GM18499 (cell line): Measurements from ENCODE around the gene B3GNT3.
A peak's percentile ranks its signal among the peaks of the same experiment; 100 is the strongest.
"Not testable (repeated sequence)": the region's sequence is repeated elsewhere in the genome, so short reads cannot be mapped to it uniquely, and the experiment has no call there.

Experiments used
- ATAC-seq: cut with Tn5 transposase; IDR thresholded peaks from one replicate; pipeline ENCODE4 v1.9.1; 2021; ENCODE audit warnings: moderate number of reproducible peaks; ENCODE audit not compliant: insufficient read depth, unreplicated experiment

B3GNT3 gene

GRCh38 chr19:17766543-17767131 is 28.3 kb upstream of the B3GNT3 start:
- ATAC-seq: no peak

GRCh38 chr19:17767559-17767958 is 27.4 kb upstream of the B3GNT3 start:
- no peak for ATAC-seq

GRCh38 chr19:17770613-17771012 is 24.3 kb upstream of the B3GNT3 start:
- ATAC-seq: no peak

DNA sequence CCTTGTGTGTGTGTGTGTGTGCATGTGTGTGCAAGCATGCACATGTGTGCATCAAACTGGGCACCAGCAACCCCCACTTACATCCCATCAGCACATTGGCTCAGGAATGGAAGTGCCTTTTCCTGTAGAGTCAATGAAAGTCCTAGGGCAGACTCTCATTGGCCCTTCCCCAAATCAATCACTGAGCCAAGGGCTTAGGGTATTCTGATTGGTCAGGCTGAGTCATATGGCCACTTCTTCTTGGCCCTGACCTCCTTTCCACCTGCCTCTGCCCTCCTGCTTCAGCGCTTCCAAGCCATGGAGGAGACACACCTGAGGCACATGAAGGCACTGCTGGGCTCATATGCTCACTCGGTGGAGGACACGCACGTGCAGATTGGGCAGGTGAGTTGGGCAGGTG is 22.8 kb upstream of the B3GNT3 start:
- ATAC-seq: no peak

DNA sequence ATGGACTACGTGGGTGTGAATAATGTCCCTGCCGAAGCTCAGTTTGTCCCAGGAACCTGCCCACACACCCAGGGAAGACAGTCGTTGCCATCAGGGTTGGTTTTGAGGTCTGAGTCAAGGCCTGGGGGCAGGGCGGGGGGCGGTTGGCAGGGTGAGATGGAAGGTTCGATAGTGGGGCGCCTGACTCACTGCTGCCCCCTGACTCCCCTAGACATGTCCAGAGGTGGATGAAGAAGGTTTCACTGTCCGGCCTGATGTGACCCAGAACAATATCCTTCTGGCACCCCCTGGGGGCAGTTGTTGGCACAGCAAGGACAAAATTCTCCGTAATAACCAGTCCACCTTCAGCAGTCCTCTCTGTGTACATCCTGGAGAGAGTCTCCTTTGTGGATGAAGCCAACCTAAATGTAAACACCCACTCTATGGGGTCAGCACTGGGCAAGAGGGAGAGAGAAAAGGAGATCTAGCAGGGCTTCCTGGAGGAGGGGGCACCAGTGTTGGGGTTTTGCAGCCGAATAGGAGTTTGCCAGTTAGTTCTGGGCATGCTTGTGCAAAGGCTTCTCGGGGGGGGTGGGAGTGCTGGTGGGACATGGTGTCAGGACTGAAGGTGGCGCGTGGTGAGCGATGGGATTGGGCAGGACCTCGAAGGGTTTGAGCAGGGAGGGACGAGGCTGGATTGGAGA is 19.6 kb upstream of the B3GNT3 start:
- ATAC-seq: no peak

- peak; percentile 71 for ATAC-seq
Measured at GRCh38 chr19:17775991-17776803, 18.7 kb upstream of the B3GNT3 start.

DNA sequence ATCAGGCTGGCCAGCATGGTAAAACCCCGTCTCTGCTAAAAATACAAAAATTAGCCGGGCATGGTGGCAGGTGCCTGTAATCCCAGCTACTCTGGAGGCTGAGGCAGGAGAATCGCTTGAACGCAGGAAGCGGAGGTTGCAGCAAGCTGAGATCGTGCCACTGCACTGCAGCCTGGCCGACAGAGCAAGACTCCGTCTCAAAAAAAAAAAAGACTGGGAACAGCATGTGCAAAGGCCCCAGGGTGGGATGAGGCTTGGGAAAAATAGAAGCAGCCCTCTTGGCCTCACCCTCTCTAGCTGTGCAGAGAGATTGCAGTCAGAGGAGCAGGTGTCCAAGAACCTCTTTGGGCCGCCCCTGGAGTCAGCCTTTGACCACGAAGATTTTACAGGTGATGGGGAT is 17.1 kb upstream of the B3GNT3 start:
- ATAC-seq: not testable (repeated sequence)

DNA sequence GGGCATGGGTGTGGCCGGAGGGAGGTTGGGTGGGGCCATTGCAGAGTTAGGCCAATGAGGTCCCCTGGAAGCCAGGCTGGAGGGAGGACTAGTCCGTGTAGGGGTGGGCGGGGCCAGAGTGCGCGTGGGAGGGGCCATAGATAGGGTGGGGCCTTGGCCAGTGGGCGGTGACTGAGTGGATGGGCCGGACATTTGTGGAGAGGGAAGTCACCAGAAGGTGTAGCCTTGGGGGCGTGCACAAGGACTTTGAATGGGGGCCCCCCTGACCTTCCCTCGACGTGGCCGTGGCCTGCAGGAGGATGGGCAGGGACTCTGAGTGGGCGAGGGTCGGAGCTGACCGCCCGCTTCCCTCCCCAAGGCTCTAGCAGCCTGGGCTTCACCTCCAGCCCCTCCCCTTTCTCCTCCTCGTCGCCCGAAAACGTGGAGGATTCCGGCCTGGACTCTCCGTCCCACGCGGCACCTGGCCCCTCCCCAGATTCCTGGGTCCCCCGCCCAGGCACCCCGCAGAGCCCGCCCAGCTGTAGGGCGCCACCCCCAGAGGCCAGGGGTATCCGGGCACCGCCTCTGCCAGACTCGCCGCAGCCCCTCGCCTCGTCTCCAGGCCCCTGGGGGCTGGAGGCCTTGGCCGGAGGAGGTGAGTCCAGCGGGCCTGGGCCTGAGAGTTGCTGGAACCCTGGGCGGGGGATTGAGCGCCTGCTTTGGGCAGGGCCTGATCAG is 16.5 kb upstream of the B3GNT3 start:
- ATAC-seq: no peak

DNA sequence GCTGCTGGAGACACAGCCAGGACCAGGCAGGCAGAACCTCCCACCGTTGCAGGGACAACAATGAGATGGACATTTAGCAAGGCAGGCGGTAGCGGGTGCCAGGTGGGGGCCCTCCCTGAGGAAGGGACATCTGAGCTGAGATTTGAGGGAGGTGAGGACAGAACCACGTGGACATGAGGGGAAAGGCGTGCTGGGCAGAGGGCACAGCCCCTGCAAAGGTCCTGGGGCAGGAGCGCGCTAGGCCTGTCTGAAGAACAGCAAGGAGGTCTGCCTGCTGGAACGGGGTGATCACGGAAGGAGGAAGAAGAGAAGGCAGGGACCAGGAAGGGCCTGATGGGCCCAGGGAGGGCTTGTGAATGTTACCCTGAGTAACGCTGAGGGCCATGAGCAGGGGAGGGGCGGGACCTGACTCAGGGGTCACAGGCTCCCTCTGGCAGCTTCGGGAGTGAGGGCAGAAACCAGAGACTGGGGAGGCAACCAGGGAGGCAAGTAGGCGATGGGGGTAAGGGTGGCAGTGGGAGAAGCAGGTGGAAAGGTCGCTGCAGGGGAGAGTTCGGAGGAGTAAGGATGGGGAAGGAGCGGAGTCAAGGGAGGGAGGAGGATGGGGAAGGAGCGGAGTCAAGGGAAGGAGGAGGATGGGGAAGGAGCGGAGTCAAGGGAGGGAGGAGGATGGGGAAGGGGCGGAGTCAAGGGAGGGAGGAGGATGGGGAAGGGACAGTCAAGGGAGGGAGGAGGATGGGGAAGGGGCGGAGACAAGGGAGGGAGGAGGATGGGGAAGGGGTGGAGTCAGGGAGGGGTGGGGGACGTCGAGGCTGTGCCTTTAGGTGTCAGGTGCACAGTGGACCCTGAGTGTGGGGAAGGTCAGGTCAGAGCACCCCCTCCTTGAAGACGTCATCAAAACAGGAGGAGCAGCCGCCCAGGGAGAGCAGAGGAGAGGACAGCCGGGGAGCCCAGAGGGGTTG is 15.7 kb upstream of the B3GNT3 start:
- ATAC-seq: no peak

- no peak for ATAC-seq
Measured at GRCh38 chr19:17780781-17781180, 14.2 kb upstream of the B3GNT3 start.

GRCh38 chr19:17783721-17784120 is 11.2 kb upstream of the B3GNT3 start:
- not testable (repeated sequence) for ATAC-seq

DNA sequence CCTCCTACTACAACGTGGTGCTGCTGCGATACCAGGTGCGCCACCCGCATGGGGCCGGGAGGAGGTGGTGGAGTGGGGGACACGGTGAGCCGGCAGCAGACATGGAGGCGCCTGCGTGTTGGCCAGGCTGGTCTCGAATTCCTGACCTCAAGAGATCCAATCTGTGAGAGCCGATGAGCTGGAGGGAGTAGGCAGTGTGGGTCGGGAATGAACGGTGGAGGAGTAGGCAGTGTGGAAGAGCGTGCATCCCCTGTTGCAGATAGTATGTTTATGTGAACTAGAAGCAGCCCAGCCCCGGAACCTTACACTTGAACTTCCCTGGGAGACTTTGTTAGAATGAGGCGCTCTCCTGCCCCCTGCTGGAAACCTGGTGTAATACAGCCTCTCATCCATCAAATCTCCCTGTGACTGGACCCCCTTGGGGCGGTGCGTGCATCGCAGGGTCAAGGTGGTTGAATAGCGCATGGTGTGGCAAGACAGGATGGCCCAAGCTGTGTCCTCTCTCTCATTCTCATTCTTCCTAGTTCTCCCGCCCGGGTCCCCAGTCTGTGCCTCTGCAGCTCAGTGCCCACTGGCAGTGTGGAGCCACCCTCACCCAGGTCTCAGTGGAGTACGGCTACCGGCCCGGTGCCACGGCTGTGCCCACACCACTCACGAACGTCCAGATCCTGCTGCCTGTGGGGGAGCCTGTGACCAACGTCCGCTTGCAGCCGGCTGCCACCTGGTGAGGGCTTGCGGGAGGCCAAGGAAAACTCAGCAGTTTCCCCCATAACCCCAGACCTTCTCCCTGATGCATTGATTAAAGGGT is 10.5 kb upstream of the B3GNT3 start:
- no peak for ATAC-seq

GRCh38 chr19:17787274-17787913 is 7.5 kb upstream of the B3GNT3 start:
- no peak for ATAC-seq

- ATAC-seq: no peak
Measured at GRCh38 chr19:17788632-17789031, 6.3 kb upstream of the B3GNT3 start.

DNA sequence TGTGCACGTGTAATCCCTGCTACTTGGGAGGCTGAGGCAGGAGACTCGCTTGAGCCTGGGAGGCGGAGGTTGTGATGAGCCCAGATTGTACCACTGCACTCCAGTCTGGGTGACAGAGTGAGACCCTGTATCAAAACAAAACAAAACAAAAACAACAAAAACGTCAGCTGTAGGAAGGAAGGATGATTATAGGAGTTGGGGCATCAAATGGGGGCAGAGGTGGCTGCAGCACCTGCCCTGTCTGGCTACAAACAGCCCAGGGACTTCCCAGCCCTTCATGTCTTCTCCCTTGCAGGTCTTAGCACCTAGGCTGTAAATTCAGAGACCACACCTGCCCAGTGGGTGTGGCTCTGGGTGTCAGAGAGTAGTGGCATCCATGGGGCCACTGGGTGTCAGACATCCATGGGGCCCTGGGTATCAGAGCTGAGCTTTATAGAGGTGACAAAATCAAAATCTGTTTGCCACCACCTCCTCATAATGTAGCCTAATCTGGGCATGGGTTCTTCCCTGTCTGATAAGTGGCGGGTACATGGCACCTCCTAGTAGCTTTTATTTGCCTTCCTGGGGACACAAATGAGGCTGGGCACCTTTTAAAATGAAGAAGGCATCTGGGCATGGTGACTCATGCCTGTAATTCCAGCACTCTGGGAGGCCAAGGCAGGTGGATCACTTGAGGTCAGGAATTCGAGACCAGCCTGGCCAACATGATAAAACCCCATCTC is 4.7 kb upstream of the B3GNT3 start:
- no peak for ATAC-seq

GRCh38 chr19:17794412-17794730 is 567 bp upstream of the B3GNT3 start:
- no peak for ATAC-seq

- ATAC-seq: no peak
Measured at GRCh38 chr19:17795495-17795856, 538 bp downstream of the B3GNT3 start.
